ENCODE measurements around the gene KLHL25.

Gene KLHL25

GRCh38 chr15:85758655-85758978 is 36.1 kb downstream of the KLHL25 start:
- no peak for DNase-seq

GRCh38 chr15:85757939-85758654 is 36.6 kb downstream of the KLHL25 start:
- no peak for DNase-seq

- no peak for DNase-seq
These were observed 37.4 kb downstream of the KLHL25 start for GRCh38 chr15:85757073-85757938.

- peak; percentile 31 for DNase-seq
These were observed 38.2 kb downstream of the KLHL25 start for GRCh38 chr15:85756411-85757072.

- no peak for DNase-seq
These were observed 38.8 kb downstream of the KLHL25 start for GRCh38 chr15:85755942-85756341.

GRCh38 chr15:85755471-85755870 is 39.3 kb downstream of the KLHL25 start:
- DNase-seq = no peak

GRCh38 chr15:85754989-85755388 is 39.7 kb downstream of the KLHL25 start:
- no peak for DNase-seq

- no peak for DNase-seq
These were observed 40.8 kb downstream of the KLHL25 start for GRCh38 chr15:85753791-85754452.

- DNase-seq = no peak
These were observed 41.5 kb downstream of the KLHL25 start for GRCh38 chr15:85753261-85753660.

GRCh38 chr15:85752491-85752961 is 42.2 kb downstream of the KLHL25 start:
- DNase-seq = peak; percentile 60

- no peak for DNase-seq
These were observed 42.6 kb downstream of the KLHL25 start for GRCh38 chr15:85752124-85752475.

GRCh38 chr15:85751291-85752123 is 43.2 kb downstream of the KLHL25 start:
- no peak for DNase-seq

- no peak for DNase-seq
These were observed 44.1 kb downstream of the KLHL25 start for GRCh38 chr15:85750319-85751290.

- DNase-seq = no peak
These were observed 45.2 kb downstream of the KLHL25 start for GRCh38 chr15:85749261-85750151.

GRCh38 chr15:85748729-85749128 is 46.0 kb downstream of the KLHL25 start:
- DNase-seq = no peak

GRCh38 chr15:85748176-85748575 is 46.5 kb downstream of the KLHL25 start:
- DNase-seq = no peak

- no peak for DNase-seq
These were observed 48.1 kb downstream of the KLHL25 start for GRCh38 chr15:85746641-85747040.

GRCh38 chr15:85745525-85746150 is 49.1 kb downstream of the KLHL25 start:
- DNase-seq = no peak

GRCh38 chr15:85745023-85745422 is 49.7 kb downstream of the KLHL25 start:
- no peak for DNase-seq
